GM21723 (cell line): ENCODE data around the gene SULT4A1.
"Not testable (repeated sequence)": the region's sequence is repeated elsewhere in the genome, so short reads cannot be mapped to it uniquely, and the experiment has no call there.

Experiments used
- ATAC-seq: cut with Tn5 transposase; IDR thresholded peaks from one replicate; pipeline ENCODE4 v1.9.1; 2021; ENCODE audit warnings: mild to moderate bottlenecking, moderate library complexity; ENCODE audit not compliant: unreplicated experiment

Gene SULT4A1

GRCh38 chr22:43887391-43887790, 25.1 kb upstream of the SULT4A1 start:
- ATAC-seq: no peak

GRCh38 chr22:43886231-43886630, 23.9 kb upstream of the SULT4A1 start:
- no peak for ATAC-seq

DNA sequence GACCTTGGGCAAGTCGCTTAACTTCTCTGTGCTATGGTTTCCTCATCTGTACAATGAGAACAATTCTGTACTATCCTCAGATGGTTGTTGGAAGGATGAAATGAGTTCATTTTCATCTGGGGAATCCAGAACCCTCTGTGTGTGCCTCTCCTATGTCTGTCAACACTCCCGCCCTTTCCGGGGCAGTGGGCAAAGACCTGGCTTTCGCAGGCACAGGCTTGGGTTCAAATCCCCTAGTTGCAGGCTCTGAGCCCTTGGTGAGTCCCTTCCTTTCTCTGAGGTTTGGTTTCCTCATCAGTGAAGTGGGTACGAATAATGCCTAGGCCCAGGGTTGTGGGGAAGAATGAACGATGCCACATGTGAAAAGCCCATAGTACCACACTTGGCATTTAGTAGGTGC, 23.5 kb upstream of the SULT4A1 start:
- ATAC-seq: no peak

GRCh38 chr22:43885319-43885671, 23.0 kb upstream of the SULT4A1 start:
- ATAC-seq: no peak

GRCh38 chr22:43884600-43885318, 22.4 kb upstream of the SULT4A1 start:
- ATAC-seq: peak; percentile 62

- no peak for ATAC-seq
Measured at GRCh38 chr22:43883719-43884415, 21.6 kb upstream of the SULT4A1 start.

- no peak for ATAC-seq
Measured at GRCh38 chr22:43883012-43883661, 20.8 kb upstream of the SULT4A1 start.

DNA sequence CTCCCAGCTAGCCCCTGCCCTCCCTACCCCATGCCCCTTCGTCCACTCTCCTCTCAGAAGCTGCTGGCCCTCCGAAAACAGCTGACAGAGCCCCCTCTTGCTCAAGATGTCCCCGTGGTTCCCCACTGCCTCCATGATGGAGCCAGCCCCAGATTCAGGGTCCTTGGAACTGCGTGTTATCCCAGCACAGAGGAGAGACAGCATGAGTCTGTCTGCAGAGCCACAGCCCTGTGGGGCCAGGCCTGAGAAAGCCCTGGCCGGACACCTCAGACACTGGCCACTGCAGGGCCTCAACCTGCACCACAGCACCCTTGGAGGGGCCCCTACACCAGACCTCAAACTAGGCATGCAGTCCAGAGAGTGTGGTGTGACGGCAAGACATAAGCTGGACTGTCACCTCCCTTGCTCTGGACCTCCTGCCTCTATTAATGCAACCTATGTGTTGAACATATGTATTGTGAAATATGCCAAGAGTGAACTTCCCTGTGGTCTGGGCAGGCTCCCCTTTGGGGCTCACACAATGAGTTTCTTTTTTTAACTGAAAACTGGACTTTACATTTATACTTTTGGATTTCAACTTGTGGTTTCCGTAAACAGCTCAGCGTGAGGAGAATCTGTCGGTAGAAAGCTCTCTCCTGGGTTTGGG, 19.9 kb upstream of the SULT4A1 start:
- ATAC-seq: no peak

DNA sequence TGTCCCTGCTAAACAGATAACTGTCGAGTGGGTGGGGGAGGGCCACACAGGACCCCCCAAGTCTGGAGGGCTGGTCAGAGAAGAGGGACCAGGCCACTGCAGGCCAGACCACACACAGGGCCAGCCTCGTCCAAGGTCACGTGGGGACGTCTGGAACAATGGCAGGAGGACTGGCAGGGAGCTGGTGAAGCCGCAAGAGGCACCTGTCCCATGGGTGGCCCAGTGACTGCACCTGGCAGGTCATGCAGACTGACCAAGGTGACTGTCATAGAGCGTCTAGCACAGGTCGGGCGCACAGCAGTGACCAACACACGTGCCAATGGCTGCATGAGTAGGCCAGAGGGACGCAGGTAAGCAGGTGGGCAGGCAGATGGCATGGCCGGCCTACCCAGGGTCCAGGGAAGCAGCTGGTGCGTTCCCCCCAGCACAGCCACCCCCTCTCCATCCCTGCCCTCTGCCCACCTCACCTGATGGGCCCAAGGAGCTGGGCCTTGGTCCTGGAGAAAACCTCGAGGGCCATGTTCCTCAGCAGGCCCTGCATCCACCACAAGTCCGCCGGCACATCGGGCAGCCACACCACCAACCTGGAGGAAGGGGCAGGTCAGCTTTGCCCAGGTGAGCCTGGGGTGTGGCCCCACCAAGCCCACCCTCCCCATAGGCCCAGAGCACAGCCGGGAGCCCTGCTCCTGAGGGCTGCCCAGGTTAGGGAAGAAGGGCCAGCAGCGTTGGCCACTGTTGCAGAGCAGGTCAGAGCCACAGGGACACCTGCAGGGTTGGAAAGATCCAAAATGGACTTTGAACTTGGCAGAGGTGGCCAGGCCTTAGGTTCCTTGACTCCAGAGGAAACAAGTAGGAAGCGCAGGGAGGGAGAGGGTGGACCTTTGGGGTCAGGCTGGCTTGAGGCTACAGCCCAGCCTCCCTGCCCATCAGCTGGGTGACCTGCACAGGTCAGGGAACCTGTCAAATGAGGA, 19.1 kb upstream of the SULT4A1 start:
- no peak for ATAC-seq

DNA sequence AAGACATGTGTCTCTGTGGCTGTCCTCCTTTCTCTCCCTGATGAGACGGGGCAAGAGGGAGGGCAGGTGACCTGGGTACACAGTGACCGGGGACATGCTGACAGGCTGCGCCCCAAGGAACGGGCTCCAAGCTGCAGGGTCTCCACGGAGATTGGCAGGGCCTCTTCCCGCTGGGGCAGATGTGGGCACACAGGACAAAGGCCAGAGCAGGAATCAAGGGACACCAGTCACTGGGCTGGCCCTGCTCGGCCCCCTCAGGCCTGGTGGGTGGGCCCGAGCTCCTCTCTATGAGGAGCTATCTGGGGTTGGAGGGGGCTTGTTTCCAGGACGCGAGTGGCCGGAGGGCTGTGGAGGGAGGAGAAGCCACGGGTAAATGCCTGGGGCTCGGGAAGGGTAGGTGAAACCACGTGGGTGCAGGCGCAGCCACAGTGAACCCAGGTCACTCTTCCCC, 18.3 kb upstream of the SULT4A1 start:
- no peak for ATAC-seq

- ATAC-seq: no peak
Measured at GRCh38 chr22:43879901-43880540, 17.7 kb upstream of the SULT4A1 start.

GRCh38 chr22:43878831-43879550, 16.7 kb upstream of the SULT4A1 start:
- no peak for ATAC-seq

DNA sequence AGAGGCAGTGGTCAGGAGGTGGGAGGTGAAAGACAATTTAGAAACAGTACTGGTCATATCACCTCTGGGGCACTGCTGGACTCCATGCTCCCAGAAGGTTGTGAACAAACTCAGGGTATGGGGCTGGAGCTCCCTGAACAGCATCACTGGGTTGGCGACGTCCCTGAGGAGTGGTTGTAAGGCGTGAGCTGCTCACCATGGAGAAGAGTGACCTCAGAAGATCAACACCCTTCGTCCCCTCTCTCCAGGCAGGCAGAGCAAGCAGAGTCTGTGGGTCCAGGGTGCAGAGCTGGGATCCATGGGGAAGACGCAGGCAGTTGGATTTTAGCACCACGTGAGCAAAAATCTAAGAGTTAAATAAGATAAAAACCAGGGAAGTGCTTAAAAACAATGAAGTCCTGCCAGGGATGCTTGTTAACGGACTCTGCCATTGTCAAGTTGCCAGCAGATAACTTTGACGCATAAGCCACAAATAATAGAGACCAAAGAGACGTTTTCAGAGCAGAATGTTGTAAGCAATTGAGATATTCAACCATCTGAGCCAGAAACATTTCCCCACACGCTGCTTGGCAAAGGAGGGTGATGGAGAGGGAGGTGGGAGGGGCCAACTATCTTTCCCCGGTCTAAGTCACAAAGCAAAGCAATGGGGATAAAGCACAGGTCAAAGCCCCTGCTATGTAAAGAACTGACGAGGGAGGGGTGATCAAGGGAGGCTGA, 15.9 kb upstream of the SULT4A1 start:
- ATAC-seq: no peak

GRCh38 chr22:43876866-43877509, 14.7 kb upstream of the SULT4A1 start:
- no peak for ATAC-seq

GRCh38 chr22:43869799-43870198, 7.5 kb upstream of the SULT4A1 start:
- no peak for ATAC-seq

GRCh38 chr22:43869001-43869400, 6.7 kb upstream of the SULT4A1 start:
- ATAC-seq: not testable (repeated sequence)

- no peak for ATAC-seq
Measured at GRCh38 chr22:43867839-43868635, 5.7 kb upstream of the SULT4A1 start.
